GM12875 (cell line): ENCODE measurements around the gene PPP6R2.
"Not testable (repeated sequence)": the region's sequence is repeated elsewhere in the genome, so short reads cannot be mapped to it uniquely, and the experiment has no call there.

Experiments used
- H3K4me3 ChIP-seq: one replicate; pipeline ENCODE4 v1.5.1; 2011; ENCODE audit warnings: low read depth, low read length, control low read depth
- TF ChIP-seq, protein P1 (sequence below): IDR thresholded peaks from 2 replicates; pipeline ENCODE4 v1.5.1; 2011; ENCODE audit warnings: low read depth, mild to moderate bottlenecking, control low read depth, inconsistent platforms, low read length, moderate library complexity, borderline replicate concordance; ENCODE audit not compliant: insufficient read depth

PPP6R2 gene

DNA sequence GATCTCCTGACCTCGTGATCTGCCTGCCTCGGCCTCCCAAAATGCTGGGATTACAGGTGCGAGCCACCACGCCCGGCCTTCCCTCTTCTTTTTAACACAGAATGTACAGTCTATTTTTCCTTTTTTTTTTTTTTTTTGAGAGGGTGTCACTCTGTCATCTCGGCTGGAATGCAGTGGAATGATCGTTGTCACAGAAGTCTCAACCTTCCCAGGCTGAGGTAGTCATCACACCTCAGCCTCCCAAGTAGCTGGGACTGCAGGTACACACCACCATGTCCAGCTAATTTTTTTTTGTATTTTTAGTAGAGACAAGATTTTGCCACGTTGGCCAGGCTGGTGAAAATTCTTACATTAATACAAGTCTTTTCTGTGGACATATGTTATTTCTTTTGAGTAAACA, 13.1 kb downstream of the PPP6R2 start:
- TF ChIP-seq, protein P1, sequence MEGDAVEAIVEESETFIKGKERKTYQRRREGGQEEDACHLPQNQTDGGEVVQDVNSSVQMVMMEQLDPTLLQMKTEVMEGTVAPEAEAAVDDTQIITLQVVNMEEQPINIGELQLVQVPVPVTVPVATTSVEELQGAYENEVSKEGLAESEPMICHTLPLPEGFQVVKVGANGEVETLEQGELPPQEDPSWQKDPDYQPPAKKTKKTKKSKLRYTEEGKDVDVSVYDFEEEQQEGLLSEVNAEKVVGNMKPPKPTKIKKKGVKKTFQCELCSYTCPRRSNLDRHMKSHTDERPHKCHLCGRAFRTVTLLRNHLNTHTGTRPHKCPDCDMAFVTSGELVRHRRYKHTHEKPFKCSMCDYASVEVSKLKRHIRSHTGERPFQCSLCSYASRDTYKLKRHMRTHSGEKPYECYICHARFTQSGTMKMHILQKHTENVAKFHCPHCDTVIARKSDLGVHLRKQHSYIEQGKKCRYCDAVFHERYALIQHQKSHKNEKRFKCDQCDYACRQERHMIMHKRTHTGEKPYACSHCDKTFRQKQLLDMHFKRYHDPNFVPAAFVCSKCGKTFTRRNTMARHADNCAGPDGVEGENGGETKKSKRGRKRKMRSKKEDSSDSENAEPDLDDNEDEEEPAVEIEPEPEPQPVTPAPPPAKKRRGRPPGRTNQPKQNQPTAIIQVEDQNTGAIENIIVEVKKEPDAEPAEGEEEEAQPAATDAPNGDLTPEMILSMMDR, result no peak
- no peak overlapping the region for H3K4me3 ChIP-seq

DNA sequence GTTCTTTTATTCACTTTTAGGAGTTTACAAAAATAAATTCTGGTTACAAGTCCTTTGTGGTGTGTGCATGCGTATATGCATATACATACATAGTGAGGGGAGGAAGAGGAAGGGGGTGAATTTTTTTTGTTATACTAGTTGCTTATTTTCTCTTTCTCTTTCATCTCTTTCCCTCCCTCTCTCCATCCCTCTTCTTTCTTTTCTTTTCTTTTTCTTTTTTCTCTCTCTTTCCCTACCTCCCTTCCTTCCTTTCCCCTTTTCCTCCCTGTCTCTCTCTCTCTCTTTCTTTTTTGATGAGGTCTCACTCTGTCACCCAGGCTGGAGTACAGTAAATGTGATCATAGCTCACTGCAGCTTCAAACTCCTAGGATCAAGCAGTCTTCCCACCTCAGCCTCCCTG, 14.1 kb downstream of the PPP6R2 start:
- H3K4me3 ChIP-seq, result no peak overlapping the region
- TF ChIP-seq, protein P1, result no peak

DNA sequence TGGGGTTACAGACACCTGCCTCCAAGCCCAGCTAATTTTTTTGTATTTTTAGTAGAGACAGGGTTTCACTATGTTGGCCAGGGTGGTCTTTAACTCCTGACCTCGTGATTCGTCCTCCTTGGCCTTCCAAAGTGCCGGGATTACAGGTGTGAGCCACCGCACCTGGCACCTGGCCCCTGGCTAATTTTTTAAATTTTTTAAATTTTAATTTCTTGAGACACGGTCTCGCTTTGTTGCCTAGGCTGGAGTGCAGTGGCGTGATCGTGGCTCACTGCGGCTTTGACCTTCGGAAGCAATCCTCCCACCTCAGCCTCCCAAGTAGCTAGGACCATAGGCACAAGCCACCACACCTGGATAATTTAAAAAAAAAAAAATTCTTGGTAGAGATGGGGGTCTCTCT, 14.6 kb downstream of the PPP6R2 start:
- TF ChIP-seq, protein P1, result no peak
- H3K4me3 ChIP-seq, result no peak overlapping the region

DNA sequence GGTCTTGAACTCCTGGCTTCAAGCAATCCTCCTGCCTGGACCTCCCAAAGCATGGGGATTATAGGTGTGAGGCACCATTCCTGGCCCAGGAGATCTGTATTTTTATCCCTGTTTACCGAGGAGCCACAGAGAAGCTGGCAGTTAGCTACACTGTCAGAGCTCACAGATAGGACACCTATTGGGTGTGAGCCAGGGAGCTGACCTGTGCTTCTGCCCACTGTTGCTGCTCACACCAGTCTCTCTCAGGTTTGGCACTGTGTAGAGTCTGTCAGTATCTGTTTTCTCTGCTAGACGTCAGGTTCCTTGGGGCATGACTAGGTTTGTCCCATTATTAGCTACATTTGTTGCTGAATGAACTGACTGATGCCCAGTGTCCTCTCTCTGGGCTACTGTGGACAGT, 17.5 kb downstream of the PPP6R2 start:
- H3K4me3 ChIP-seq, result no peak overlapping the region
- TF ChIP-seq, protein P1, result no peak

DNA sequence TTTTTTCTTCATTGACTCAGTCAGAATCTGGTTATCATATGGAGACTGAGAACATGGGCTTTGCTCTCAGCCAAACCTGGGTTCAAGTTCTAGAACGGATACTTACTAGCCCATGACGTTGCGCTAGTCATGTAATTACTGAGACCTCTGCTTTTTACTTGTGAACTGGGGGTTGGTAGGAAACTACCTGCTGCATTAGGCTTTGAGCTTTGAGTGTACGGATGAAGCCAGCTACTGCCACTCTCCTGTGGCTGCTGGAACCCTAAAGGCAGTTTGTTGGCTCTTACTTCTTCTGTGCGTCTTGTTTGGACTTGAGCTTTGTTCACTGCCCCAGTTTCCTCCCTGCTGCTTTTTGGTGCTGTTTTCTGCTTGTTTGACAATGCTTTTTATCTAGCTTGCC, 18.1 kb downstream of the PPP6R2 start:
- no peak overlapping the region for H3K4me3 ChIP-seq
- TF ChIP-seq, protein P1, result no peak

DNA sequence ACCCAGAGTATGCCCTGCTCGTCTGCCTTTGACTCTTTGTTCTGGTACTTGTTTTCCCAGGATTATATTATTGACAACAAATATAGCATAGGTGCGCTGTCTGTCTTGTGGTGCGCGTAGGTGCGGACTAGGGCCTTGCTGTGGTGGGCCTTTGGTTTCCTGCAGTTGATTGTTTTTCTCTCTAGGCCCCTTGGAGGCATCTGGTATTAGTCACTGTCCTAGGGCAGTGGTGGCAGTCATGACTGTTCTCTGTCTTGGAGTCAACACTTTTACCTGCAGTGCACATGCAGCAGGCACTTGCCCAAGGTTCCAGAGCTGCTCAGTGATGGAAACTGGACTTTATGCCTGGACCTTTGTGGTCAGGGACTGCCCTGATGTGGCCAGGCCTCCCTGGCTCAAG, 18.6 kb downstream of the PPP6R2 start:
- TF ChIP-seq, protein P1, result no peak
- no peak overlapping the region for H3K4me3 ChIP-seq

DNA sequence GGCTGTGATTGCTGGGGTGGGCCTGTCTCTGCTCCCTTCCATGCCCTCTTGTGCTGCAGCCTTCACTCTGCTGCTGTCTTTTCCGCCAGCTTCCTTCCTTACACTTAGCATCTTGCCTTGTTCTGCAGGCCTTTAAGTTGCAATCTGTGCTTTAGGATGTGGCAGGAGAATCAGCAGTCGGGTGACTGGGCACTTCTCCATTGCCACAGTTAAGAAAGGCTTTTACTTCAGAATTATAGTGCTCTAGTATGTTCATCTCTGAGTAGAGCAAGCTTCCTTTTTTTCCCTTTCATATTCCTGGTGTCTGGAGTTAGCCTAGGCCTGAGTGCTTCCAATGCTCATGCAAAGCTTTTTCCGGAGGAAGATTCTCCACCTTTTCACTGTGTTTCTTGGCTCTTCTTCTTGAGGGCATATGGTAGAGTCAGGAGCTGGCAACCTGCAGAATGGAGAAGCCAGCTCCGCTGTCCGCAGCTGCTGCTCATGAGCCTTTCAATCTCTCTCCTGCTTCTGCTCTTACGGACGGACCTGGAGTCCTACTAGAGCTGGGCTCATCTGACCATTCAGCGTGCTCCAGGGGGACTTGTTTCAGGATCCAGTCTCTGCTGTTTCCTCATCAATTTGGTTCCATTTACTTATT, 20.2 kb downstream of the PPP6R2 start:
- no peak overlapping the region for H3K4me3 ChIP-seq
- TF ChIP-seq, protein P1, result no peak

DNA sequence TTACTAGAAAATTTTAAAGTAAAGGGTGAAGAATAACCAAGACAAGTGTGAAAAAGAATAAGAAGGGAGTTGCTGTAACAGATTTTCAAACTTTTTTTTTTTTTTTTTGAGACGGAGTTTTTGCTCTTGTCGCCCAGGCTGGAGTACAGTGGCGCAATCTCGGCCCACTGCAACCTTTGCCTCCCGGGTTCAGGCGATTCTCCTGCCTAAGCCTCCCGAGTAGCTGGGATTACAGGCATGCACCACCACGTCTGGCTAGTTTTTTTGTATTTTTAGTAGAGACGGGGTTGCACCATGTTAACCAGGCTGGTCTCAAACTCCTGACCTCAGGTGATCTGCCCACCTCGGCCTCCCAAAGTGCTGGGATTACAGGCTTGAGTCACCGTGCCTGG, 20.7 kb downstream of the PPP6R2 start:
- H3K4me3 ChIP-seq, result not testable (repeated sequence)
